GM18507 (cell line): ENCODE measurements around the gene KRTAP22-1.

ENCODE experiments used
- DNase-seq: peaks from one replicate; pipeline ENCODE4 v3.0.0; 2011; ENCODE audit warnings: low read depth; ENCODE audit not compliant: insufficient read length; ENCODE audit errors: extremely low spot score
- FAIRE-seq: peaks from 2 replicates; lab custom pipeline; 2011; peaks lifted over from hg19 to GRCh38; lab: Jason Lieb, UNC

The KRTAP22-1 gene

DNA sequence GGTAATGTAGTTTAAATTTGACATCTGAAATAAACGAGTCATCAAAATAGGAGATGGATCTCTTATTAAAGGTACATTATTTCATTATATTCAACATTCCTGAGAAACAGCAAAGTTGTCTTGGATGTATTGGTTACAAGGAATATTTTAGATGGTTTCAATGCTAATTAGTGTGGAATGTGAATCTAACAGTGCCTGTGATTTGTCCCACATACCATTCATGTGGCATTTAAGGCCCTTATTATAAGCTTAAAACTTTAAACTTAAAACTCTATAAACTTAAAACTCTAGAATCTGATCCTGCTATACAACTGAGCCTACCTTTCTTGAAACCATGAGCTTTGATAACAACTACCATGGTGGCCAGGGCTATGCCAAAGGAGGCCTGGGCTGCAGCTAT is at the start of gene KRTAP22-1:
TSS of gene KRTAP22-1 (plus strand) at position 301 of the 400 bp plus-strand sequence.
- no peak for DNase-seq
- no peak for FAIRE-seq

DNA sequence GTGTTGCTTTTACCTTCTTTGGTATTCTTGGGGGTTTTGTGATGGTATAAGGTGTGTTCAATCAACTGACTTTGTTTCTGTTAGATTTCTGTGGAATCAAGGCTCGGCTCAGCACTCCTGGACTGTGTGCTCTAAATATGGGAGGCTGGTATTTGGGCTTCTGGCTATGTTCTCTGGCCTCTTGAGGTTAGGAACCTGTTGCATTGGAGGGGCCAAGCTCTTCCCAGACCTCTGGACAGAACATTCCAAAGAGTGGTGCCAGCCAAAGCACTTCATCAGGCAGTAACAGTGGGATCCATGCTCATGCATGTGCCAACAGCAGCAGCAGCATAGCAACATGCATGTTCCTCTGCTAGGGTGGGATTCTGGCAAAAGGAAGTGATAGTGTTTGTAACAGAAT is 48.1 kb upstream of the KRTAP22-1 start:
- DNase-seq (no peak), FAIRE-seq (no peak)

DNA sequence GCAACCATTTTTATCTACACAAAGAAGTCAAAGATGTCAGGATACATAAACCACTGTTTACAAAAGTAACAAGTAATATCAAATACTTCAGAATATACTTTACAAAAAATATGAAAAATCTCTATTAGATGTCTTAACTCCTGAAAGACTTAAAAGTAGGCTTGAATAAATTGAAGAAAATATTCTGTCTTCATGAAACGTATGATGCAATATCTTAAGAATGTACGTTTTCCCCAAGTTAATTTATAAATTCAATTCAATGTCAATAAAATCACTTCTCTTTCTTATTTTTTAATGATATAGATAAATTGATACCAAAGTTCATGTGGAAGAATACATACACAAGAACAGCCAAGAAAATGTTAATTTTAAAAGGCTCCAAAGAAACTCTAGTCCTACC is 45.8 kb upstream of the KRTAP22-1 start:
- DNase-seq (no peak), FAIRE-seq (no peak)

DNA sequence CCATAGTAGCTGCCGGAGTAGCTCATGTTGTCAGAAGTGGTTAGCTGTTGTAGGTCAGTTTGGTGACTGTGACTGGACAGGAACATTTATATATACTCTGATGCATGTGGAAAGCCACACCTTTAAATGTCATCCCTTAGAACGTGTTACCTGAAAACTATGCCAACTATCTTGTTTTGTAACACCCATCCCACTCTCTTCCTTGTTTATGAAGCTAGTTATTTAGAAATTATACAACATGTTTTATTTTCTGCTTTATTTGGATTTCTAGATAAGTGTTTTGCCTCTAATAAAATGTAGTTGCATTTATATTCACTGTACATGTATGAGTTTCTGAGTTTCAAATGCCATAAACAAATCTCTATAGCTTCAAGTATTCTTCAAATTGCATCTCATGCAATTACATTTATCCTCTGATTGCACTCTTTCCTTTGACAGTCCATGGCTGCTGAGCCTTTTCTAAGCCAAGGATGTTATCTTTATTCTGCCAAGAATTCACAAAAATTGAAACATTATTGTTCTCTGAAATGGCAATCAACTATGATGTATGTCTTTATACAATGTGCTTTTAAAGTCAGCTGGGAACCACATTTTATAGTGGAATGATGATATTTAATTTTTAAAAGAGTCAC is 39.5 kb upstream of the KRTAP22-1 start, which contains the start of gene KRTAP19-7:
TSS of gene KRTAP19-7 (minus strand) at position 51 of the 632 bp plus-strand sequence. CDS start at position 26, 25 bp downstream.
- no peak for DNase-seq
- no peak for FAIRE-seq

DNA sequence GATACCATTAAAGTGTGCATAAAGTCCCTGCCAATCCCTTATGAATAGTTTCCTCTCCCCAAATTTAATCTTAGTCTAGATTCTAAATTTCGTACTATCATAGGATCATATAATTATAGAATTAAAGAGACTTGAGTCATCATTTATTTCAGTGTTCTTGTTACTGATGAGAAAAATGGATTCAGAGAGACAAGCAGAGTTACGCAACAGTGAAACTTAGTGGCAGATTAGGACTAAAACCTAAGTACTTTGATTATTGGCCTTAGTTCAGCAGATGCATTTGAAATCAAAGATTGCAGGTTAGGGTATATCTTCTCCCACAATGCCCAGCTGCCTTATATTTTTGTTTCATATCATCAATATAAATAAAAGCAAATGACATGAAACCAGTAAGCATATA is 38.9 kb upstream of the KRTAP22-1 start:
- FAIRE-seq (no peak), DNase-seq (no peak)

DNA sequence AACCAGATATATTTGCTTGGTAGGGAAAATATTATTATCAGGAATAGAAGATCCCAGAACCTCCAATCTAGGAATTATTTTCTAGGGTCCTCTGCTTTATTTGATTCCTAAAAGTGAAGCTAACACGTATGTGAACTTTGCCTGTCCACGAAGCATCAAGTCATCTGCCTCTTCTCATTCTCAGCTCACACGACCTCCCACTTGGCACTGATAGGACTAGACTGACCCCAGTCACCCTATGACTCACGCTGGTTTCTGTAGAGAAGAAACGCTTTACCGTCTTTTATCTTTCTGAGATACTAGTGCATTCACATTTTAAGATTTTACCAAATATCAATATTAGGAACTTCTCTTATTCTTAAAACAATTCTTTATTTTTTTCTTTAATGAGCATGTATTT is 37.8 kb upstream of the KRTAP22-1 start:
- no peak for FAIRE-seq

DNA sequence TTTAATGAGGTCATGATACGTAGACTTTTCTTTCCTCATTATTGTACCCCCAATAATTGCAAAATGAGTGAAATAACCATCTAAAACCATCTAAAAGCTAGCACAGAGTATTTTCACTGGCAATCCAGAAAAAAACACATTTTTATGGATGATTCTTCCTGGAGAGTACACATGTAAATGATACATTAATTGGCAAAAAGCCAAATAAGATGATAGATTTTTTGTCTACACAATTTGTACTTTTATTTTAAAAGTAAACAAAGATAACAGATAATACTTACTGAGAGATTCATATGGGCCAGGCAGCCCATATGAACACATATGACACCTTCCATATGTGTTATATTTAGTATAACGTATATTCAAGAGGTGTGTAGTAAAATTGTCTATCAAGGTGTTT is 37.3 kb upstream of the KRTAP22-1 start:
- FAIRE-seq (no peak), DNase-seq (no peak)

More for the DNA sequence above, 37.8 kb upstream of the KRTAP22-1 start:
- no peak for DNase-seq

DNA sequence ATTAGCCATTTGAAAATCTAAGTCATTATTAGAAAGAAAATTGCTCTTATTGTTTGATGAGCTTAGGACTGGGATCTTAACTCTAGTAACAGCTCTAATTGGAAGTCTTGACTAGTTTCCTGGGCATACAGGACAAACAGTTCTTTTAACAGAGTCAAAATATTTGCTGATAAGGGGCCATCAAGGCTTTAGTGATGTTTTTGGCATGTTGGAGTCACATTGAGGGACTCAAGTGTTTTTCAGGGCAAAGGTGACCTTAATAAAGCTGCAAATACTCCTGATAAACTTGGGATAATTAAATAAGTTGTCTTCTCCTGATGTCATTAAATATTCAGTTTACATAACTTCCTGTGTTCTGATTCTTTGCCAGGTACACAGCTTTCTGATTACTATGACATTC is 33.3 kb upstream of the KRTAP22-1 start:
- DNase-seq (no peak), FAIRE-seq (no peak)

DNA sequence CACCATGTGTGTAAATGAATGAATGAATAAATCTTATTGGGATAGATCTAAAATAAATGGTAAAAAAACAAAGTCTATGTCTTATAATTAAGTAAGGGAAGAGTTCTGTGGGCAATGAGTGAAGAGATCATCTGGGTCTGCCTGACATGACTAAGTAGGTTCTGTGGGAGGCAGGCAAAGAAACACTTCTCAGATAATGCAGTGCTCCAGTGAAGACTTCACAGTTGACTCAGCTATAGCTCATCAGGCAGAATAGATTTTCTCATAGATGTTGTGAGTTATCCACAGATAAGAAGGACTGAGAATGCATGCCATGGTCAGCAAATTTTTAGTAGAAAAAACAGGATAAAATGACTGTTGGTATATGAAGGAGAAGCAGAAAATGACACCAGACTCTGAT is 23.1 kb upstream of the KRTAP22-1 start:
- DNase-seq (no peak), FAIRE-seq (no peak)

DNA sequence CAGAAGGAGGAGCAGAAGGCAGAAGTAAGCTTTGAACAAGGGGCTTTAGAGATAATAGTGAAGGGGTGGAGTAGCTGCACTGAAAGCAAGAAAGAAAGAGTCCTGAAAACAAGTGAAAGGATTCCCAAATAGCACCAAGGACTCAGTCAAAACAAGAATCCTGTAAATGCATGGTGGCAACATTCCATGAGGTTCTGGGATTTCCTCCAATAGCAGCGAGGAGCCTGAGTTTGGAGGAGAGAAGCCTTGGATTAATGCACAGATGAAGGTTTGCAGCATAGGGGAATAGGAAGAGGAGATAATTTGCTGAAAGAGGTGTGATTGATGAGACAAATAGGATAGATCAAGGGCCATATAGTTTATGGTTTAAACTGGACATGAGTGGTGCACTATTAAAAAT is 21.5 kb upstream of the KRTAP22-1 start:
- DNase-seq (no peak), FAIRE-seq (no peak)

DNA sequence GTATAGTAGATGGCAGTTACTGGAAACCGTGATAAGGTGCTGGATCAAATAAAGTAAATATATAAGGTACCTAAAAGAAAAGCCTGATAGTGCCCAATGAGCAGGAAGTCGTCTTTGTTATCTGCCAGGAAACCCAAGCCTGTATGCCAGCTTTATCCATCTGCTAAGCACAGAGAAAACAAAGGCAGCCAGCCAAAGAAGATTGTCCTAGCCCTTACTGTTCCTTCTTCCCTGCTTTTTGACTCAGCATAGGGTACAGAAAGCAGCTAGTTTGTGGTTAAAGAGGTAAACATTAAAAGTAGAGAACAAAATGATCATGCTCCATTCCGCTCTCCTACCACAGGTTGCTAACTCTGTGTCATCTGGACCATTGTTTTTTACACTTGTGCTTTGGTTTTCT is 20.8 kb upstream of the KRTAP22-1 start:
- FAIRE-seq = no peak
- DNase-seq = no peak

DNA sequence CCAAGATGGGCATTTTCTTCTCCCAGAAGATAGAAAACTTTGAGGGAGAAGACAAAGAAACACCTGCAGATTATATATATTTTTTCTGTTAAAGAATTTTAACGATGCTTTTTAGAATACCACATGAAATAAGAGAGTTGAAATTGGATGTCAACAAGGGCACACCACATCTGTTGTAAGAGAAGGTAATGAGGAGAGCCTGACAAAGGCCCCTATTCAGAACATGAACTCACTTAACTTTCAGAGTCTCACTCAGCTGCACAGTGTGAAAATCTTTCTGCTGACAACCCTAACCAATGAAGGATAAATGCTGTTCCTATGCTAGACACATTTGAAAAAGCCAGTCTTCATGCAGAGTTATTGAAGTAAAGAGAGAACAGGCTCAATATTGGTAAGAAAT is 18.0 kb upstream of the KRTAP22-1 start:
- FAIRE-seq (no peak), DNase-seq (no peak)

DNA sequence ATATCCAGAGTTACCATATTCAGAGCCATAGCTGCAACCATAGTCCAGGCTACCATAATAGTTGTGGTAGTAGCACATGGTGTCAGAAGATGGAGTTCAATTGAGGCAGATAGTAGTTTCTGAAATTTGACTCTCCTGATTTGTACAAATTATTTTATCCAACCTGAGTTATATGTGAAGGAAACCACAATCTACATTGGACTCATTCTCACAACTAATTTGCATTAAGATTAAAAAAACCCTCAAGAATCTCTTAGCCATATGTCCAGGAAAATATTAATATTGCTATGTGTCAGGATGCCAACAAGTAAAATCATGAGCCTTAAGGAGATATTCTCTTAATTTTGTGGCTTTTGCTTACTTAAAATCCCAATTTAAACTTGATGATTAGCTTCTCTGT is 10.6 kb upstream of the KRTAP22-1 start, which contains the start of gene KRTAP22-2:
TSS of gene KRTAP22-2 (minus strand) at position 101 of the 400 bp plus-strand sequence.
- no peak for DNase-seq
- no peak for FAIRE-seq

DNA sequence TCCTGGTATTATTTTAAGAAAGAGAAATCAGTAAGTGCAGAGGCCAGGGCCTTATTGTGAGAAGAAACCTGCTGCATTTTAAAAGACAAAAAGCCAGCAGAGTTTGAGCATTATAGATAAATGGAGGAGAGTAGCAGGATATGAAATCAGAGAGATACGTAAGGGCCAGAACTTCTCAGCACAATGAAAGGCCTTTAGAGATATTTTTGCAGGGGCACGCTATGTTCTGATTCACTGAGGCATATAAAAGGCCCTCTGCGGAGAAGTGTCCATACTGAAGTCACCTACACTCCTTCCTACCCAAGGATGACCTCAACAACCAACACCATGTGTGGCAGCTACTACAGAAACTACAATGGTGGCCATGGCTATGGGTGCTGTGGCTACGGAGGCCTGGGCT is 8.7 kb upstream of the KRTAP22-1 start, which contains the start of gene KRTAP6-3:
TSS of gene KRTAP6-3 (plus strand) at position 301 of the 400 bp plus-strand sequence. CDS start at position 307, 6 bp downstream.
- FAIRE-seq (no peak), DNase-seq (no peak)

DNA sequence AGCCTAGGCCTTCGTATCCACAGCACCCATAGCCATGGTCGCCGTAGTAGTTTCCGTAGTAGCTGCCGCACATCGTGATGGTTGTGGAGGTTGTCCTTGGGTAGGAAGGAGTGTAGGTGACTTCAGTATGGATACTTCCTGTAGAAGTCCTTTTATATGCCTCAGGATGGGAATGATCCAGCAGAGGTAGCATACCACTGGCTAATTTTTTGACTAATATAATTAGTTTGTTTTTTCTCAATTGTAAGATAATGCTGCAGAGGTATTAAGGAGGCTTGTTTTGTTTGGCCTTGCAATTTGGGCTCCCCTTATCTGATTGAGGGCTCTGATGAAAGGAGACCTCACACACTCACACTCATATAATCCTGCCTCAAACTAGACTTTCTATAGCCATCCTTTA is 2.1 kb upstream of the KRTAP22-1 start, which contains the start of gene KRTAP6-2:
TSS of gene KRTAP6-2 (minus strand) at position 101 of the 400 bp plus-strand sequence. CDS start at position 73, 28 bp downstream.
- FAIRE-seq (no peak), DNase-seq (no peak)

DNA sequence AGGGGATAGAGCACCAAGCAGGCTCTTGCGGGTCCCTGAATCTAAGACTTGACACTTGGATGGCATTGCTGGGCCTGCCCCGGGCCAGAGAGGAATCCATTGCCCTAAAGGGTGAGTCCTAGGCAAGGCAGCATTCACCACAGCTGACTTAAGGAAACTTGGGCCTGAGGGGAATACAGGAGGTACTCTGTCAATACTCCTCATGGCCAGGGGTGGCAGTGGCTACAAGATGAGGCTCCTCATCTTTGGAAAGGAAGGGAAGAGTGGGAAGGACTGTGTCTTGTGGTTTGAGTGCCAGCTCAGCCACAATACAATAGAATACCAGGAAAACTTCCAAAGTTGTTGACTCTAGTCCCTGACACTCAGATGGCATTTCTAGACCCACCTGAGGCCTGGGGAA is 5.1 kb downstream of the KRTAP22-1 start:
- DNase-seq (no peak), FAIRE-seq (no peak)

DNA sequence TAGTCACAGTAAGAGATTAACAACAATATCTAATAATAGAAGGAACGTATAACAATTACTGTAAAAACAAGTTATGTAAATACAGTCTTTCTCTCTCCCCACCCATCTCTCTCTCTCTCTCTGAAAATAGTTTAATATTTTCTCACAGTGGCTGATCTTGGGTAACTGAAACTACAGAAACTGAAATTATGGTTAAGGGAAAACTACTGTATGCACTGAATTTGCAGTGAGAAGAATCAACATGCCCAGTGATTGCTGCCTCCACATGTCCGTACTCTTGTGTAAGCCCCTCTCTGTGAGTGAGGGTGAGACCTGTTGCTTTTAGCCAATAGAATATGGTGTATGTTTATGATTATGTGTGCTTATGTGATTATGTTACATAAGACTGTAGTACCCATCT is 11.2 kb downstream of the KRTAP22-1 start:
- DNase-seq (no peak), FAIRE-seq (no peak)

DNA sequence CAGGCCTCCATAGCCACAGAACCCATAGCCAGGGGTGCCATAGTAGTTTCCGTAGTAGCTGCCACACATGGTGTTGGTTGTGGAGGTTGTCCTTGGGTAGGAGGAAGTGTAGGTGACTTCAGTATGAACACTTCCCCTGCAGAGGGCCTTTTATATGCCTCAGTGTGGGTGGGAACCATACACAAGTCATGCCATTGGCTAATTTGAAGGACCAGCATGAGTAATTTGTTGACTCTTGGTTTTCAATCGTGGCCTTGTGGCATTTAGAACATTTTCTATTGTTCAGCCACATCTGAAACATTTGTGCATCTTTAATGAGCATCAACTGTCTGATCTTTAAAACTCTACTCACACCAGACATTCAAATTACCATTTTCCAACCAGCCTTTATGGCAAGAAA is 12.9 kb downstream of the KRTAP22-1 start, which contains the start of gene KRTAP6-1:
TSS of gene KRTAP6-1 (minus strand) at position 95 of the 400 bp plus-strand sequence. CDS start at position 69, 26 bp downstream.
- DNase-seq (no peak), FAIRE-seq (no peak)

DNA sequence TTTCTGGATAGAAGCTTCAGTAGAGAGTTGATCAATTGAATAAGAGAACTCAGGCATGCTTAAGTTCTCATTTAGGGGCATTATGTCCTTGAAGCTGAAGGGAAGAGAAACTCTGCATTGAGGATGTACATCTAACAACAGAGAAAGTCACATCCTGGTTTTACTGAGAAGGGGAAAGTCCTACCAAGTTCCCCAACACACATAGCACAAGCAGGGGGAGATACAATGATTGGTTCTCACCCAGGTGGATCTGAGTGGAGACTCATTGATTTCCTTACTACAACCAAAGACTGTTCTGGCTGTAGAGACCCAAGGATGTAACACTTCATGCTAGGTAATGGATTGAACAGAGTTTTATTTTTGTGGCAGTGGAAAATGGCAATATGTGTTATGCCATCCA is 14.3 kb downstream of the KRTAP22-1 start:
- no peak for DNase-seq
- no peak for FAIRE-seq

DNA sequence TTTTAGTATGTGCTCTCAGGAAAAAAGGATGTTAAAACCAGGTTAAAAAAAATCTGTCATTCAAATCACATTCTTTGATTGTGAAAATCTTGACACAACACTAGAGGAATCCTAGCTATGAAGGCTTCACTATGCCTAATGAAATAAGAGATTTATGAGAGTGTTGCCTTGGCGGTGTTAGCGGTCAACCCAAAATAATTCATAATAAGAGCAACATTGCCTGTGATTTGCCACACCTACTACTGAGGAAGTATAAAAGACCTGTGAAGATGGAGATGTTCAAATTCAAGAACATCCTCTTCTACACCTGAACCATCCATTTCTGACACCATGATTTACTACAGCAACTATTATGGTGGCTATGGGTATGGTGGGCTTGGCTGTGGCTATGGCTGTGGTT is 15.2 kb downstream of the KRTAP22-1 start, which contains the start of gene KRTAP20-1:
TSS of gene KRTAP20-1 (plus strand) at position 301 of the 400 bp plus-strand sequence. CDS start at position 331, 30 bp downstream.
- no peak for FAIRE-seq
- DNase-seq = no peak

DNA sequence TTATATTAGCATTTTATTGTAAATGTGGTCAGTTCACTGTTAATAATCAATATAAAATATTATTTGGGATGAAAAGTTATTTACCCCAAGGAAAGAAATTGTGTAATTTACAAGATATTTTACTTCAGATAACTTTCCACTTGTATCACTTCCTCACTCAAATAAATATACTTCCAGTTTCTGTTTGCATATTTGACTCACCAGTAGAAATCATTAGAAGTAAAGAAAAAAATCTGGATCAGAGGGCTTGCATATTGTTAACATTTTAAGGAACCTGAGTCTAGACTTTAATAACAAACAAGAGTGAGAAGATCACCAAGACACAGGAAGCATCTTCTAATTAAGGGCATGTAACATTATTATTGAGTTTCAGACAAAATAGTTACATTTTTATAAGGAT is 19.2 kb downstream of the KRTAP22-1 start:
- DNase-seq (no peak), FAIRE-seq (no peak)
